GM10266 (cell line): ENCODE data around the gene ARRDC3.

ENCODE experiments used
- DNase-seq: peaks from one replicate; pipeline ENCODE4 v3.0.0; 2012; ENCODE audit errors: extremely low spot score
- TF ChIP-seq, protein P1 (sequence below): IDR thresholded peaks from 2 replicates; pipeline ENCODE4 v1.5.1; 2012; ENCODE audit warnings: mild to moderate bottlenecking, low read depth; ENCODE audit not compliant: control insufficient read depth, insufficient read depth; ENCODE audit errors: missing control alignments

The ARRDC3 gene, protein sequence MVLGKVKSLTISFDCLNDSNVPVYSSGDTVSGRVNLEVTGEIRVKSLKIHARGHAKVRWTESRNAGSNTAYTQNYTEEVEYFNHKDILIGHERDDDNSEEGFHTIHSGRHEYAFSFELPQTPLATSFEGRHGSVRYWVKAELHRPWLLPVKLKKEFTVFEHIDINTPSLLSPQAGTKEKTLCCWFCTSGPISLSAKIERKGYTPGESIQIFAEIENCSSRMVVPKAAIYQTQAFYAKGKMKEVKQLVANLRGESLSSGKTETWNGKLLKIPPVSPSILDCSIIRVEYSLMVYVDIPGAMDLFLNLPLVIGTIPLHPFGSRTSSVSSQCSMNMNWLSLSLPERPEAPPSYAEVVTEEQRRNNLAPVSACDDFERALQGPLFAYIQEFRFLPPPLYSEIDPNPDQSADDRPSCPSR

DNA sequence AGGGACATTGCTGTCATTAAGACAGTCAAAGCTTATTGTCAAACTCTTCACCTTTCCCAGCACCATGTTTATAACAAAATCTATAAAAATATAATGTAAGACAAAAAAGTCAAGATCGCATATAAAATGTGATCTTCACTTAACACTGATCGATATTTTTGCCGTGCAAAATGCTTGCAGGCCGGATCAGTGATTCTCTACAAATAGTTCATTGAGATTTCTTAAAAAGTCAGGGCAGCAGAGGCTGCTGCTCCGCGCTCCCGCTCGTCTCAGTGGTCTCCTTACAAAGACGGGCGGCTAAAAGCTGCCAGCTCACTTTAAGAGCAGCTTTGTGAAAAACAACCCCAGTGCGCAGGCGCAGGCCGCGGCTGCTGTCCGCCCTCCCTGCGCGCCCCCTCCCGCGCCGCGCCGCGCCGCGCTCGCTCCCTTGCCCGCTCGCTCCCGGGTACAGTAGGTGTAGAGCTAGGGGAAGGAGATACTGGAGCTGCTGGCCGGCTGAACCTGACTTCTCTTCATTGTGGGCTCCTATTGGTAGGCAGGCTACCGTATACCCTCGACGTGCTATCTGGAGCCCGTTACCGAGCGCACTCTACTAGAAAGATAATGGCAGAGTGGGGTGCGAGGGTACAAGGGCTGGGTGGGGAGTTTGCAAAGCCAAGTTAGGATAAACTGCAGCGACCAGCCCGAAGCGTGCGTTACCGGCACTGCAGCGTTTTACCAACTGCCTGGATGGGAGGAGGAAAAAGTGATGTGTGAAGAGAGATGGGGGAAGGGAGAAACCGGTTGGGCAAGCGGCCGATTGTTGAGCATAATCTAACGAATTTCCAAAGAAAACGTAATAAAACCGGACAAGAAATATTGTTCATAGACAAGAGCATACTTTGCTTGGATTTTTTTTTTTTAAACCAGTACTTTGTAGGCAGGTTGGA is at the start of gene ARRDC3:
TSS of gene ARRDC3 (minus strand) at position 291 of the 929 bp plus-strand sequence. CDS start at position 66, 225 bp downstream.
- TF ChIP-seq, protein P1, sequence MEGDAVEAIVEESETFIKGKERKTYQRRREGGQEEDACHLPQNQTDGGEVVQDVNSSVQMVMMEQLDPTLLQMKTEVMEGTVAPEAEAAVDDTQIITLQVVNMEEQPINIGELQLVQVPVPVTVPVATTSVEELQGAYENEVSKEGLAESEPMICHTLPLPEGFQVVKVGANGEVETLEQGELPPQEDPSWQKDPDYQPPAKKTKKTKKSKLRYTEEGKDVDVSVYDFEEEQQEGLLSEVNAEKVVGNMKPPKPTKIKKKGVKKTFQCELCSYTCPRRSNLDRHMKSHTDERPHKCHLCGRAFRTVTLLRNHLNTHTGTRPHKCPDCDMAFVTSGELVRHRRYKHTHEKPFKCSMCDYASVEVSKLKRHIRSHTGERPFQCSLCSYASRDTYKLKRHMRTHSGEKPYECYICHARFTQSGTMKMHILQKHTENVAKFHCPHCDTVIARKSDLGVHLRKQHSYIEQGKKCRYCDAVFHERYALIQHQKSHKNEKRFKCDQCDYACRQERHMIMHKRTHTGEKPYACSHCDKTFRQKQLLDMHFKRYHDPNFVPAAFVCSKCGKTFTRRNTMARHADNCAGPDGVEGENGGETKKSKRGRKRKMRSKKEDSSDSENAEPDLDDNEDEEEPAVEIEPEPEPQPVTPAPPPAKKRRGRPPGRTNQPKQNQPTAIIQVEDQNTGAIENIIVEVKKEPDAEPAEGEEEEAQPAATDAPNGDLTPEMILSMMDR = no peak
- peak; percentile 86 for DNase-seq

DNA sequence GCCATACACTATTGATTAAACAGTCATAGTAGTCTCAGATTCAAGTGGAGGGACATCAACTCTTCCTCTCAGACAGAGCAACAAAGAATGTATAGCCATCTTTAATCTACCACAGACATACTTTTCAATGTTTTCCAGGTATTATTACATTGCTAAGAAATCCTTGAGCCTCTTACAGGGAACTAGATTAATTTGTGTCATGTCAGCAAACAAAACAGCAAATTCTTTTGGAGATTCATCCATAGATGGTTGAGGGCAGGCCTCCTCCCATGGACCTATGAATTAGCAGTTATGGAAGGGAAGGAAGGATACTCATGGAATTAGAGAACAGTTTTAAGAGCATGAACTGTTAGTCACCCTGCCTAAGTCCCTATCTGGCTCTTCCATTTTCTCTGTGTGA is 47.8 kb upstream of the ARRDC3 start:
- TF ChIP-seq, protein P1 = no peak

DNA sequence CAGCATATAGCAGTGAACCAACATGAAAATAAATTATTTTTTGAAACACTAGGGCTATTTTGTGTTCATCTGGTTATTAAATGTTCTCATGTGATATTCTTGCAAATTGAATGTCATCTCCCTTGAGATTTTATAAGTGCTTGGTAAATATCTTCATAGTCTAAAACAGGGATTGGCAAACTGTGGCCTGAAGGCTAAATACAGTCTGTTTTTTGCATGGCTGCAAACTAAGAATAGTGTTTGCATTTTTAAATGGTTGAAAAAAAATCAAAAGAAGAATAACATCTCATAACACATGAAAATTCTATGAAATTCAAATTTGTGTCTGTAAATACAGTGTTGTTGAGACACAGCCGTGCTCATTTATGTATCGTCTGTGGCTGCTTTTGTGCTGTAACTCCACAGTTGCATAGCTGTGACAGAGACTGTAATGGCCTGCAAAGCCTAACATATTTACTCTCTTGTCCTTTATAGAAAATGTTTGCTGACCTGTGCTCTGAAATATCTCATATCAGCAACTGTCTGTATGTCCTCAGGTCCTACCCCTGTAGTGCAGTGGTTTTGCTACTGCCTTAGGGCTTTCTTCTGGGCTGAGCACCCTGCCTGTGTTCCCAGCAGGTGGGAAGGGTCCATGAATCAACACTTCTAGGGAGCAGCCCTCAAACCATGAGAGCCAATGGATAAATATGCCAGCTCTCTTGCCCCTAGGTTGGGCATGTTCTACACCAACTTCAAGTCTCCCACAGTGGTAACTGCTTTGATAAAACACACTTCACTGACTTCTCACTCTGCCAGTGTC is 41.7 kb upstream of the ARRDC3 start:
- no peak for DNase-seq
- TF ChIP-seq, protein P1 = no peak

More for the DNA sequence above, 47.8 kb upstream of the ARRDC3 start:
- no peak for DNase-seq

DNA sequence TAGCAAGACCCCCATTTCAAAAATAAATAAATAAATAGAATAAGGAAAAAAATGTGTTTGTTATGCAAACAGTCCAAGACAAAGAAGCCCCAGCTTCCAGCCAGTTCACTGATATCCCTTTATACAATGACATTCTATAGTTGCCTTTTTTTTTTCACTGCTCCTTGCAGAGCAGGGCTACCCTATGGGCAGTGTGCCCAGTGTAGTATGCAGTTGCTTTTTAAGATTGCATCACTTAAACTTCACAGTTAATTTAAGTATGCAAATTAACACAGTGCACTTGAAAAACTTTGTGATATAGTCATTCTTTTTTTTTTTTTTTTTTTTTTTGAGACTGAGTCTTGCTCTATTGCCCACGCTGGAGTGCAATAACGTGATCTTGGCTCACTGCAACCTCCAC is 40.8 kb upstream of the ARRDC3 start:
- TF ChIP-seq, protein P1 = no peak
- no peak for DNase-seq

DNA sequence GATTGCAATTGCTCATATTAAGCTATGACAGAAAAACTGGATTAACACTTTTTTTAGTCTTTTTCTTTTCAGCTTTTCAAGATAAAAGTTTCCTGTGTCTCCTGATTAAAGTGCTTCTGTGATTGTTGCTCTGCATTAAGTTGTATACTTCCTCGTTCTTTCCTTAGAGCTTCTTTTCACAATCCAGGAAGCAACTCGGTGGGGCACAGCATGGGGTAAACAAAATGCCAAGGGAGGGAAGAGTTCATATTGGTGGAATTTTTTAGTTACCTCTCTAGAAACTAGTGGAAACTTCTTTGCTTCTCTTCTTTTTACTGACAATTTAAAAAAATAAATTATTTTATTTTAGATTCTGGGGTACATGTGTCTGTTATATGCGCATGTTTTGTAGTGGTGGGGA is 37.8 kb upstream of the ARRDC3 start:
- TF ChIP-seq, protein P1 = no peak

DNA sequence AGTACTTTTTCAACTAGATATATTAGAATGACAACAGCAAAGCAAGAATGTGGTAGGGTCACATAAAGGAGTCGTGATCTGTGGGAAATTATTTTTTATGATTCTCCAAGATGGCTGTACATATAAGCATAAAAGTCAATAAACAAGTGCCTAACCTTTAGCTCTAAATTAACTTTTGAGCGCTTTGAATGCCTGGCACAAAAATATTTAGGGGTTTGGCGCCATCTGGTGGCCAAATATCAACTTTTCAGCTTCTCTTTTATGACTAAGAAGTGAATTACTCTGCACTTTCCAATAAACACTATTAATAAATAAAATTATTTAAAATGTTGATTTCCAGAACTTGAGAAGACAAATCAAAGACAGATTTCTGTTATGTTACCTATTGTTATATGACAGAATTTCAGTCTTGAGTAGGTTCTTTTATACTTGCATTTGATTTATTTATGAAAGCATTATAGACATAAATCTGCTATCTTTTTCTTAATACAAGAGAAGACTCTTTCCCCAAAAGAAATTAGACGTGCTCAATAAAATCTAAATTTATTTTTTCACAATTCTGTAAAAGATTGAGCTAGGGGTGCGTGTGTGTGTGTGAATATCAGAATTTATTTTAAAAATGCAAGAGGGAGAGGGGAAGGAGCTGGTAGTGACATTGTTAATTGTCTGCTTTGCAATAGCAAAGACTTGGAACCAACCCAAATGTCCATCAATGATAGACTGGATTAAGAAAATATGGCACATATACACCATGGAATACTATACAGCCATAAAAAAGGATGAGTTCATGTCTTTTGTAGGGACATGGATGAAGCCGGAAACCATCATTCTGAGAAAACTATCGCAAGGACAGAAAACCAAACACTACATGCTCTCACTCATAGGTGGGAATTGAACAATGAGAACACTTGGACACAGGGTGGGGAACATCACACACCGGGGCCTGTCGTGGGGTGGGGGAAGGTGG is 36.7 kb upstream of the ARRDC3 start:
- TF ChIP-seq, protein P1 = peak; percentile 49
- DNase-seq = peak; percentile 9

More for the DNA sequence above, 37.8 kb upstream of the ARRDC3 start:
- DNase-seq = no peak
